Measurements from ENCODE around the gene ARL14.

Gene ARL14

GRCh38 chr3:160686955-160687535 lies 10.1 kb downstream of the ARL14 start:
- TF ChIP-seq JUND (IDR thresholded peaks at IDR 0.05; ENCODE audit: low read depth) = no peak
- peak in 1 of 2 experiments; percentile 58 for DNase-seq (ENCODE audit: low read depth in 1 of 2, low spot score in 1 of 2)
- in situ Hi-C loops (cut with HindIII; ENCODE audit: low pct_unique_long_range_greater_than_20kb, low sequenced_read_pairs) = no loop called here

GRCh38 chr3:160691151-160691550 lies 14.2 kb downstream of the ARL14 start:
- no peak for TF ChIP-seq JUND (IDR thresholded peaks at IDR 0.05; ENCODE audit: low read depth)
- peak in 1 of 2 experiments; percentile 25 for DNase-seq (ENCODE audit: low read depth in 1 of 2, low spot score in 1 of 2)
- in situ Hi-C loops (cut with HindIII; ENCODE audit: low pct_unique_long_range_greater_than_20kb, low sequenced_read_pairs) = no loop called here

- in situ Hi-C loops (cut with HindIII; ENCODE audit: low pct_unique_long_range_greater_than_20kb, low sequenced_read_pairs) = no loop called here
- TF ChIP-seq JUND (IDR thresholded peaks at IDR 0.05; ENCODE audit: low read depth) = no peak
- DNase-seq (ENCODE audit: low read depth in 1 of 2, low spot score in 1 of 2) = peak in 1 of 2 experiments; percentile 29
Observed at GRCh38 chr3:160691962-160692361, 15.0 kb downstream of the ARL14 start.

- in situ Hi-C loops (cut with HindIII; ENCODE audit: low pct_unique_long_range_greater_than_20kb, low sequenced_read_pairs) = no loop called here
- DNase-seq (ENCODE audit: low read depth in 1 of 2, low spot score in 1 of 2) = no peak
- no peak for TF ChIP-seq JUND (IDR thresholded peaks at IDR 0.05; ENCODE audit: low read depth)
Observed at GRCh38 chr3:160693191-160693590, 16.2 kb downstream of the ARL14 start.

GRCh38 chr3:160694345-160694744 lies 17.4 kb downstream of the ARL14 start:
- in situ Hi-C loops (cut with HindIII; ENCODE audit: low pct_unique_long_range_greater_than_20kb, low sequenced_read_pairs) = no loop called here
- no peak for TF ChIP-seq JUND (IDR thresholded peaks at IDR 0.05; ENCODE audit: low read depth)
- no peak for DNase-seq (ENCODE audit: low read depth in 1 of 2, low spot score in 1 of 2)

GRCh38 chr3:160695003-160695402 lies 18.0 kb downstream of the ARL14 start:
- in situ Hi-C loops (cut with HindIII; ENCODE audit: low pct_unique_long_range_greater_than_20kb, low sequenced_read_pairs) = no loop called here
- DNase-seq (ENCODE audit: low read depth in 1 of 2, low spot score in 1 of 2) = no peak
- TF ChIP-seq JUND (IDR thresholded peaks at IDR 0.05; ENCODE audit: low read depth) = no peak

- DNase-seq (ENCODE audit: low read depth in 1 of 2, low spot score in 1 of 2) = no peak
- TF ChIP-seq JUND (IDR thresholded peaks at IDR 0.05; ENCODE audit: low read depth) = no peak
- in situ Hi-C loops (cut with HindIII; ENCODE audit: low pct_unique_long_range_greater_than_20kb, low sequenced_read_pairs) = no loop called here
Observed at GRCh38 chr3:160695915-160696327, 19.0 kb downstream of the ARL14 start.

GRCh38 chr3:160697637-160698380 lies 20.8 kb downstream of the ARL14 start:
- in situ Hi-C loops (cut with HindIII; ENCODE audit: low pct_unique_long_range_greater_than_20kb, low sequenced_read_pairs) = no loop called here
- no peak for TF ChIP-seq JUND (IDR thresholded peaks at IDR 0.05; ENCODE audit: low read depth)
- DNase-seq (ENCODE audit: low read depth in 1 of 2, low spot score in 1 of 2) = no peak

- in situ Hi-C loops (cut with HindIII; ENCODE audit: low pct_unique_long_range_greater_than_20kb, low sequenced_read_pairs) = no loop called here
- DNase-seq (ENCODE audit: low read depth in 1 of 2, low spot score in 1 of 2) = no peak
- TF ChIP-seq JUND (IDR thresholded peaks at IDR 0.05; ENCODE audit: low read depth) = no peak
Observed at GRCh38 chr3:160698599-160699195, 21.7 kb downstream of the ARL14 start.

- DNase-seq (ENCODE audit: low read depth in 1 of 2, low spot score in 1 of 2) = no peak
- no peak for TF ChIP-seq JUND (IDR thresholded peaks at IDR 0.05; ENCODE audit: low read depth)
- in situ Hi-C loops (cut with HindIII; ENCODE audit: low pct_unique_long_range_greater_than_20kb, low sequenced_read_pairs) = no loop called here
Observed at GRCh38 chr3:160701490-160701889, 24.5 kb downstream of the ARL14 start.

- in situ Hi-C loops (cut with HindIII; ENCODE audit: low pct_unique_long_range_greater_than_20kb, low sequenced_read_pairs) = no loop called here
- no peak for TF ChIP-seq JUND (IDR thresholded peaks at IDR 0.05; ENCODE audit: low read depth)
- DNase-seq (ENCODE audit: low read depth in 1 of 2, low spot score in 1 of 2) = no peak
Observed at GRCh38 chr3:160702290-160702689, 25.3 kb downstream of the ARL14 start.

- in situ Hi-C loops (cut with HindIII; ENCODE audit: low pct_unique_long_range_greater_than_20kb, low sequenced_read_pairs) = no loop called here
- no peak for DNase-seq (ENCODE audit: low read depth in 1 of 2, low spot score in 1 of 2)
- TF ChIP-seq JUND (IDR thresholded peaks at IDR 0.05; ENCODE audit: low read depth) = no peak
Observed at GRCh38 chr3:160703974-160704373, 27.0 kb downstream of the ARL14 start.

- in situ Hi-C loops (cut with HindIII; ENCODE audit: low pct_unique_long_range_greater_than_20kb, low sequenced_read_pairs) = no loop called here
- peak; percentile 41 to 85 for DNase-seq (ENCODE audit: low read depth in 1 of 2, low spot score in 1 of 2)
- TF ChIP-seq JUND (IDR thresholded peaks at IDR 0.05; ENCODE audit: low read depth) = no peak
Observed at GRCh38 chr3:160707187-160707794, 30.3 kb downstream of the ARL14 start.
